OCI-LY1 (cell line): ENCODE data around the gene WASF1.

Experiments used
- EZH2 ChIP-seq: fragments of 200-600 bp; sonication (generic), shearing (Covaris generic); IDR thresholded peaks from 2 replicates; pipeline ENCODE4 v1.8.0; 2017; ENCODE audit warnings: borderline replicate concordance, mixed run types, mild to moderate bottlenecking, antibody characterized with exemption, low read length, moderate library complexity, mixed read lengths
- TF ChIP-seq, protein P1 (sequence below): fragments of 200-600 bp; sonication (generic), shearing (Covaris generic); IDR thresholded peaks from 2 replicates; pipeline ENCODE4 v1.5.1; 2017; ENCODE audit warnings: mild to moderate bottlenecking, antibody characterized with exemption, low read length, moderate library complexity, mixed read lengths

GRCh38 chr6:110055387-110055735, 124.1 kb downstream of the WASF1 start:
- TF ChIP-seq, protein P1, sequence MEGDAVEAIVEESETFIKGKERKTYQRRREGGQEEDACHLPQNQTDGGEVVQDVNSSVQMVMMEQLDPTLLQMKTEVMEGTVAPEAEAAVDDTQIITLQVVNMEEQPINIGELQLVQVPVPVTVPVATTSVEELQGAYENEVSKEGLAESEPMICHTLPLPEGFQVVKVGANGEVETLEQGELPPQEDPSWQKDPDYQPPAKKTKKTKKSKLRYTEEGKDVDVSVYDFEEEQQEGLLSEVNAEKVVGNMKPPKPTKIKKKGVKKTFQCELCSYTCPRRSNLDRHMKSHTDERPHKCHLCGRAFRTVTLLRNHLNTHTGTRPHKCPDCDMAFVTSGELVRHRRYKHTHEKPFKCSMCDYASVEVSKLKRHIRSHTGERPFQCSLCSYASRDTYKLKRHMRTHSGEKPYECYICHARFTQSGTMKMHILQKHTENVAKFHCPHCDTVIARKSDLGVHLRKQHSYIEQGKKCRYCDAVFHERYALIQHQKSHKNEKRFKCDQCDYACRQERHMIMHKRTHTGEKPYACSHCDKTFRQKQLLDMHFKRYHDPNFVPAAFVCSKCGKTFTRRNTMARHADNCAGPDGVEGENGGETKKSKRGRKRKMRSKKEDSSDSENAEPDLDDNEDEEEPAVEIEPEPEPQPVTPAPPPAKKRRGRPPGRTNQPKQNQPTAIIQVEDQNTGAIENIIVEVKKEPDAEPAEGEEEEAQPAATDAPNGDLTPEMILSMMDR: no peak
- no peak for TF ChIP-seq EZH2
